GM23338 (cell line): ENCODE measurements around the gene OBSCN. TPM values are rescaled to one million over a fixed set of nuclear protein-coding genes. Genes with fewer than 3 reads are reported as not detected.

ENCODE experiments used
- ATAC-seq: fragments of 200-7000 bp; cut with Tn5 transposase; 3 replicates; pipeline ENCODE4 v1.9.1; 2020
- DNase-seq: peaks from one replicate; pipeline ENCODE4 v3.0.0-alpha.2; 2015; ENCODE audit warnings: low spot score
- H2AFZ ChIP-seq: fragments of 200-600 bp; sonication (generic); 2 replicates; pipeline ENCODE4 v1.8.0; 2016; ENCODE audit warnings: antibody characterized with exemption, mild to moderate bottlenecking, moderate library complexity
- H3F3A ChIP-seq: fragments of 200-600 bp; sonication (generic); replicated peaks from 2 replicates; pipeline ENCODE4 v1.8.0; 2017; ENCODE audit warnings: antibody characterized with exemption, mixed run types, low read depth
- H3K27ac ChIP-seq: fragments of 200-600 bp; sonication (generic); 2 replicates; pipeline ENCODE4 v1.6.1; 2016; ENCODE audit warnings: low read depth
- H3K27me3 ChIP-seq: fragments of 200-600 bp; sonication (generic); 2 replicates; pipeline ENCODE4 v1.8.0; 2016; ENCODE audit warnings: mild to moderate bottlenecking, mixed run types, moderate library complexity; ENCODE audit not compliant: insufficient read depth
- H3K36me3 ChIP-seq: fragments of 200-600 bp; sonication (generic); 2 replicates; pipeline ENCODE4 v1.8.0; 2016; ENCODE audit warnings: mild to moderate bottlenecking; ENCODE audit not compliant: insufficient read depth
- H3K4me1 ChIP-seq: fragments of 200-600 bp; sonication (generic); 2 replicates; pipeline ENCODE4 v1.8.0; 2016; ENCODE audit warnings: mild to moderate bottlenecking, moderate library complexity; ENCODE audit not compliant: insufficient read depth
- H3K4me2 ChIP-seq: fragments of 200-600 bp; sonication (generic); 2 replicates; pipeline ENCODE4 v1.7.1; 2017; ENCODE audit warnings: mixed run types
- H3K4me3 ChIP-seq: fragments of 200-600 bp; sonication (generic); 2 replicates; pipeline ENCODE4 v1.6.1; 2016; ENCODE audit warnings: mixed run types
- H3K79me2 ChIP-seq: fragments of 200-600 bp; sonication (generic); replicated peaks from 2 replicates; pipeline ENCODE4 v1.8.0; 2017; ENCODE audit warnings: mild to moderate bottlenecking; ENCODE audit not compliant: insufficient read depth
- H3K9me2 ChIP-seq: fragments of 200-600 bp; sonication (generic); 2 replicates; pipeline ENCODE4 v1.8.0; 2017; ENCODE audit not compliant: insufficient read depth
- H4K20me1 ChIP-seq: fragments of 200-600 bp; sonication (generic); replicated peaks from 2 replicates; pipeline ENCODE4 v1.8.0; 2017; ENCODE audit warnings: mild to moderate bottlenecking; ENCODE audit not compliant: insufficient read depth
- H3K27ac Mint-ChIP-seq: 2 replicates; pipeline ENCODE4 v1.8.0; 2020; ENCODE audit warnings: inconsistent platforms, mild to moderate bottlenecking, moderate library complexity, mixed read lengths
- H3K27me3 Mint-ChIP-seq: 3 replicates; pipeline ENCODE4 v1.8.0; 2022; ENCODE audit warnings: low read depth, mild to moderate bottlenecking, moderate library complexity, mixed read lengths, inconsistent platforms; ENCODE audit not compliant: insufficient read depth, poor library complexity
- H3K36me3 Mint-ChIP-seq: 3 replicates; pipeline ENCODE4 v1.8.0; 2021; ENCODE audit warnings: low read depth, mild to moderate bottlenecking, inconsistent platforms, moderate library complexity, mixed read lengths
- H3K4me1 Mint-ChIP-seq: 3 replicates; pipeline ENCODE4 v1.8.0; 2020; ENCODE audit warnings: mild to moderate bottlenecking, inconsistent platforms, mixed read lengths
- H3K4me3 Mint-ChIP-seq: 3 replicates; pipeline ENCODE4 v1.8.0; 2021; ENCODE audit warnings: moderate library complexity, mild to moderate bottlenecking, inconsistent platforms, mixed read lengths
- H3K9me3 Mint-ChIP-seq: 3 replicates; pipeline ENCODE4 v1.8.0; 2020; ENCODE audit warnings: moderate library complexity, mild to moderate bottlenecking, inconsistent platforms, mixed read lengths
- CREB1 ChIP-seq: fragments of 250-450 bp; sonication (Bioruptor Pico); IDR thresholded peaks from 2 replicates; pipeline ENCODE4 v1.5.0; 2020; ENCODE audit warnings: low read depth, mild to moderate bottlenecking, moderate library complexity
- EZH2 ChIP-seq: fragments of 200-600 bp; sonication (generic); IDR thresholded peaks from one replicate; pipeline ENCODE4 v1.8.0; 2017; ENCODE audit warnings: antibody characterized with exemption, mild to moderate bottlenecking, low read depth; ENCODE audit not compliant: unreplicated experiment
- EZH2phosphoT487 ChIP-seq: fragments of 200-600 bp; sonication (generic); IDR thresholded peaks from one replicate; pipeline ENCODE4 v1.8.1; 2018; ENCODE audit warnings: antibody characterized with exemption; ENCODE audit not compliant: unreplicated experiment
- JUNB ChIP-seq: IDR thresholded peaks from one replicate; pipeline ENCODE4 v1.6.1; 2016; ENCODE audit warnings: antibody characterized with exemption; ENCODE audit not compliant: unreplicated experiment
- NANOG ChIP-seq: IDR thresholded peaks from 2 replicates; pipeline ENCODE4 v1.6.1; 2016; ENCODE audit warnings: antibody characterized with exemption, borderline replicate concordance
- POLR2AphosphoS5 ChIP-seq: IDR thresholded peaks from 2 replicates; pipeline ENCODE4 v1.6.1; 2016; ENCODE audit warnings: antibody characterized with exemption, low read depth
- STAT1 ChIP-seq: IDR thresholded peaks from one replicate; pipeline ENCODE4 v1.6.1; 2016; ENCODE audit warnings: antibody characterized with exemption; ENCODE audit not compliant: unreplicated experiment
- ZNF114 ChIP-seq: fragments of 250-450 bp; sonication (Bioruptor Pico); IDR thresholded peaks from 2 replicates; pipeline ENCODE4 v1.5.0; 2020; ENCODE audit warnings: mild to moderate bottlenecking, moderate library complexity
- ZNF331 ChIP-seq: fragments of 250-450 bp; sonication (Bioruptor Pico); IDR thresholded peaks from 2 replicates; pipeline ENCODE4 v1.5.0; 2020; ENCODE audit warnings: low read depth, mild to moderate bottlenecking, moderate library complexity
- polyA plus RNA-seq: library from polyadenylated mRNA; unstranded; fragments of >200 nt; fragmentation: Nextera tagmentation; extraction: Ambion mirVana; gene quantifications from 2 replicates; pipeline ENCODE4 v1.2.1, GENCODE V29; 2016
- total RNA-seq: library from RNA; depleted of rRNA; stranded (reverse); fragments of >200 nt; shearing (Covaris generic); gene quantifications from 2 replicates; pipeline ENCODE4 v1.2.3, GENCODE V29; 2014
- TF ChIP-seq, protein P1 (sequence below): fragments of 250-450 bp; sonication (Bioruptor Pico); IDR thresholded peaks from 2 replicates; pipeline ENCODE4 v1.5.0; 2020; ENCODE audit warnings: mild to moderate bottlenecking, moderate library complexity
- TF ChIP-seq, protein P2 (sequence below): IDR thresholded peaks from one replicate; pipeline ENCODE4 v1.6.1; 2018; ENCODE audit warnings: antibody characterized with exemption; ENCODE audit not compliant: unreplicated experiment
- TF ChIP-seq, protein P3 (sequence below), 2 experiments: fragments of 200-600 bp in 1 of 2; sonication (generic) in 1 of 2; conservative IDR thresholded peaks; 2 replicates each; pipeline versions ENCODE4 v1.5.1 to v1.6.1; 2016 to 2017; ENCODE audit warnings: antibody characterized with exemption in 2 of 2, low read depth in 2 of 2, mild to moderate bottlenecking in 2 of 2, moderate library complexity in 1 of 2
- TF ChIP-seq, protein P4 (sequence below): IDR thresholded peaks from 2 replicates; pipeline ENCODE4 v1.6.1; 2016; ENCODE audit warnings: antibody characterized with exemption

Gene OBSCN
- total and polyA plus RNA-seq, 2 experiments from 2014 or later = 8.4 to 38.5 TPM

- Mint-ChIP-seq H3K4me1 (no peaks in the 10 kb centered on the region), H3K4me3 (no peak overlapping the region), H3K27ac (no peak overlapping the region), H3K9me3 (peaks cover 5% of the 10 kb centered on the region), H3K36me3 (peaks cover 14% of the 10 kb centered on the region; the same call in 2 of the 3 replicates), H3K27me3 (peaks cover 7% of the 10 kb centered on the region)
- H2AFZ ChIP-seq = no peak overlapping the region
- H3K27ac ChIP-seq = no peak overlapping the region
- ATAC-seq (no peak), DNase-seq (no peak)
- 0 out of 2 replicates have a peak, but pooled peaks cover 3% of the 10 kb centered on the region for H3F3A ChIP-seq
- TF ChIP-seq ZNF331 (CRISPR knock-in tag) = no peak
- TF ChIP-seq ZNF114 (CRISPR knock-in tag) = no peak
- TF ChIP-seq, protein P1, sequence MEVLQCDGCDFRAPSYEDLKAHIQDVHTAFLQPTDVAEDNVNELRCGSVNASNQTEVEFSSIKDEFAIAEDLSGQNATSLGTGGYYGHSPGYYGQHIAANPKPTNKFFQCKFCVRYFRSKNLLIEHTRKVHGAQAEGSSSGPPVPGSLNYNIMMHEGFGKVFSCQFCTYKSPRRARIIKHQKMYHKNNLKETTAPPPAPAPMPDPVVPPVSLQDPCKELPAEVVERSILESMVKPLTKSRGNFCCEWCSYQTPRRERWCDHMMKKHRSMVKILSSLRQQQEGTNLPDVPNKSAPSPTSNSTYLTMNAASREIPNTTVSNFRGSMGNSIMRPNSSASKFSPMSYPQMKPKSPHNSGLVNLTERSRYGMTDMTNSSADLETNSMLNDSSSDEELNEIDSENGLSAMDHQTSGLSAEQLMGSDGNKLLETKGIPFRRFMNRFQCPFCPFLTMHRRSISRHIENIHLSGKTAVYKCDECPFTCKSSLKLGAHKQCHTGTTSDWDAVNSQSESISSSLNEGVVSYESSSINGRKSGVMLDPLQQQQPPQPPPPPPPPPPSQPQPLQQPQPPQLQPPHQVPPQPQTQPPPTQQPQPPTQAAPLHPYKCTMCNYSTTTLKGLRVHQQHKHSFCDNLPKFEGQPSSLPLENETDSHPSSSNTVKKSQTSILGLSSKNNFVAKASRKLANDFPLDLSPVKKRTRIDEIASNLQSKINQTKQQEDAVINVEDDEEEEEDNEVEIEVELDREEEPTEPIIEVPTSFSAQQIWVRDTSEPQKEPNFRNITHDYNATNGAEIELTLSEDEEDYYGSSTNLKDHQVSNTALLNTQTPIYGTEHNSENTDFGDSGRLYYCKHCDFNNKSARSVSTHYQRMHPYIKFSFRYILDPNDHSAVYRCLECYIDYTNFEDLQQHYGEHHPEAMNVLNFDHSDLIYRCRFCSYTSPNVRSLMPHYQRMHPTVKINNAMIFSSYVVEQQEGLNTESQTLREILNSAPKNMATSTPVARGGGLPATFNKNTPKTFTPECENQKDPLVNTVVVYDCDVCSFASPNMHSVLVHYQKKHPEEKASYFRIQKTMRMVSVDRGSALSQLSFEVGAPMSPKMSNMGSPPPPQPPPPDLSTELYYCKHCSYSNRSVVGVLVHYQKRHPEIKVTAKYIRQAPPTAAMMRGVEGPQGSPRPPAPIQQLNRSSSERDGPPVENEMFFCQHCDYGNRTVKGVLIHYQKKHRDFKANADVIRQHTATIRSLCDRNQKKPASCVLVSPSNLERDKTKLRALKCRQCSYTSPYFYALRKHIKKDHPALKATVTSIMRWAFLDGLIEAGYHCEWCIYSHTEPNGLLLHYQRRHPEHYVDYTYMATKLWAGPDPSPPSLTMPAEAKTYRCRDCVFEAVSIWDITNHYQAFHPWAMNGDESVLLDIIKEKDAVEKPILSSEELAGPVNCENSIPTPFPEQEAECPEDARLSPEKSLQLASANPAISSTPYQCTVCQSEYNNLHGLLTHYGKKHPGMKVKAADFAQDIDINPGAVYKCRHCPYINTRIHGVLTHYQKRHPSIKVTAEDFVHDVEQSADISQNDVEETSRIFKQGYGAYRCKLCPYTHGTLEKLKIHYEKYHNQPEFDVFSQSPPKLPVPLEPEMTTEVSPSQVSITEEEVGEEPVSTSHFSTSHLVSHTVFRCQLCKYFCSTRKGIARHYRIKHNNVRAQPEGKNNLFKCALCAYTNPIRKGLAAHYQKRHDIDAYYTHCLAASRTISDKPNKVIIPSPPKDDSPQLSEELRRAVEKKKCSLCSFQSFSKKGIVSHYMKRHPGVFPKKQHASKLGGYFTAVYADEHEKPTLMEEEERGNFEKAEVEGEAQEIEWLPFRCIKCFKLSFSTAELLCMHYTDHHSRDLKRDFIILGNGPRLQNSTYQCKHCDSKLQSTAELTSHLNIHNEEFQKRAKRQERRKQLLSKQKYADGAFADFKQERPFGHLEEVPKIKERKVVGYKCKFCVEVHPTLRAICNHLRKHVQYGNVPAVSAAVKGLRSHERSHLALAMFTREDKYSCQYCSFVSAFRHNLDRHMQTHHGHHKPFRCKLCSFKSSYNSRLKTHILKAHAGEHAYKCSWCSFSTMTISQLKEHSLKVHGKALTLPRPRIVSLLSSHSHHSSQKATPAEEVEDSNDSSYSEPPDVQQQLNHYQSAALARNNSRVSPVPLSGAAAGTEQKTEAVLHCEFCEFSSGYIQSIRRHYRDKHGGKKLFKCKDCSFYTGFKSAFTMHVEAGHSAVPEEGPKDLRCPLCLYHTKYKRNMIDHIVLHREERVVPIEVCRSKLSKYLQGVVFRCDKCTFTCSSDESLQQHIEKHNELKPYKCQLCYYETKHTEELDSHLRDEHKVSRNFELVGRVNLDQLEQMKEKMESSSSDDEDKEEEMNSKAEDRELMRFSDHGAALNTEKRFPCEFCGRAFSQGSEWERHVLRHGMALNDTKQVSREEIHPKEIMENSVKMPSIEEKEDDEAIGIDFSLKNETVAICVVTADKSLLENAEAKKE (CRISPR knock-in tag) = no peak
- no peak for TF ChIP-seq STAT1
- TF ChIP-seq NANOG = no peak
- TF ChIP-seq, protein P2, sequence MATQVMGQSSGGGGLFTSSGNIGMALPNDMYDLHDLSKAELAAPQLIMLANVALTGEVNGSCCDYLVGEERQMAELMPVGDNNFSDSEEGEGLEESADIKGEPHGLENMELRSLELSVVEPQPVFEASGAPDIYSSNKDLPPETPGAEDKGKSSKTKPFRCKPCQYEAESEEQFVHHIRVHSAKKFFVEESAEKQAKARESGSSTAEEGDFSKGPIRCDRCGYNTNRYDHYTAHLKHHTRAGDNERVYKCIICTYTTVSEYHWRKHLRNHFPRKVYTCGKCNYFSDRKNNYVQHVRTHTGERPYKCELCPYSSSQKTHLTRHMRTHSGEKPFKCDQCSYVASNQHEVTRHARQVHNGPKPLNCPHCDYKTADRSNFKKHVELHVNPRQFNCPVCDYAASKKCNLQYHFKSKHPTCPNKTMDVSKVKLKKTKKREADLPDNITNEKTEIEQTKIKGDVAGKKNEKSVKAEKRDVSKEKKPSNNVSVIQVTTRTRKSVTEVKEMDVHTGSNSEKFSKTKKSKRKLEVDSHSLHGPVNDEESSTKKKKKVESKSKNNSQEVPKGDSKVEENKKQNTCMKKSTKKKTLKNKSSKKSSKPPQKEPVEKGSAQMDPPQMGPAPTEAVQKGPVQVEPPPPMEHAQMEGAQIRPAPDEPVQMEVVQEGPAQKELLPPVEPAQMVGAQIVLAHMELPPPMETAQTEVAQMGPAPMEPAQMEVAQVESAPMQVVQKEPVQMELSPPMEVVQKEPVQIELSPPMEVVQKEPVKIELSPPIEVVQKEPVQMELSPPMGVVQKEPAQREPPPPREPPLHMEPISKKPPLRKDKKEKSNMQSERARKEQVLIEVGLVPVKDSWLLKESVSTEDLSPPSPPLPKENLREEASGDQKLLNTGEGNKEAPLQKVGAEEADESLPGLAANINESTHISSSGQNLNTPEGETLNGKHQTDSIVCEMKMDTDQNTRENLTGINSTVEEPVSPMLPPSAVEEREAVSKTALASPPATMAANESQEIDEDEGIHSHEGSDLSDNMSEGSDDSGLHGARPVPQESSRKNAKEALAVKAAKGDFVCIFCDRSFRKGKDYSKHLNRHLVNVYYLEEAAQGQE = no peak
- TF ChIP-seq, protein P3, sequence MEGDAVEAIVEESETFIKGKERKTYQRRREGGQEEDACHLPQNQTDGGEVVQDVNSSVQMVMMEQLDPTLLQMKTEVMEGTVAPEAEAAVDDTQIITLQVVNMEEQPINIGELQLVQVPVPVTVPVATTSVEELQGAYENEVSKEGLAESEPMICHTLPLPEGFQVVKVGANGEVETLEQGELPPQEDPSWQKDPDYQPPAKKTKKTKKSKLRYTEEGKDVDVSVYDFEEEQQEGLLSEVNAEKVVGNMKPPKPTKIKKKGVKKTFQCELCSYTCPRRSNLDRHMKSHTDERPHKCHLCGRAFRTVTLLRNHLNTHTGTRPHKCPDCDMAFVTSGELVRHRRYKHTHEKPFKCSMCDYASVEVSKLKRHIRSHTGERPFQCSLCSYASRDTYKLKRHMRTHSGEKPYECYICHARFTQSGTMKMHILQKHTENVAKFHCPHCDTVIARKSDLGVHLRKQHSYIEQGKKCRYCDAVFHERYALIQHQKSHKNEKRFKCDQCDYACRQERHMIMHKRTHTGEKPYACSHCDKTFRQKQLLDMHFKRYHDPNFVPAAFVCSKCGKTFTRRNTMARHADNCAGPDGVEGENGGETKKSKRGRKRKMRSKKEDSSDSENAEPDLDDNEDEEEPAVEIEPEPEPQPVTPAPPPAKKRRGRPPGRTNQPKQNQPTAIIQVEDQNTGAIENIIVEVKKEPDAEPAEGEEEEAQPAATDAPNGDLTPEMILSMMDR (conservative IDR thresholded peaks at IDR 0.05; ENCODE audit: low read depth in 2 of 2) = no peak
- no peak for TF ChIP-seq CREB1 (CRISPR knock-in tag)
- TF ChIP-seq POLR2AphosphoS5 = no peak
- no peak for TF ChIP-seq JUNB
- no peak for TF ChIP-seq EZH2phosphoT487
- TF ChIP-seq, protein P4, sequence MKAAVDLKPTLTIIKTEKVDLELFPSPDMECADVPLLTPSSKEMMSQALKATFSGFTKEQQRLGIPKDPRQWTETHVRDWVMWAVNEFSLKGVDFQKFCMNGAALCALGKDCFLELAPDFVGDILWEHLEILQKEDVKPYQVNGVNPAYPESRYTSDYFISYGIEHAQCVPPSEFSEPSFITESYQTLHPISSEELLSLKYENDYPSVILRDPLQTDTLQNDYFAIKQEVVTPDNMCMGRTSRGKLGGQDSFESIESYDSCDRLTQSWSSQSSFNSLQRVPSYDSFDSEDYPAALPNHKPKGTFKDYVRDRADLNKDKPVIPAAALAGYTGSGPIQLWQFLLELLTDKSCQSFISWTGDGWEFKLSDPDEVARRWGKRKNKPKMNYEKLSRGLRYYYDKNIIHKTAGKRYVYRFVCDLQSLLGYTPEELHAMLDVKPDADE = no peak
- TF ChIP-seq EZH2 = no peak
- no peaks in the 10 kb centered on the region for H3K36me3 ChIP-seq
- H3K4me3 ChIP-seq = no peak overlapping the region
- no peaks in the 10 kb centered on the region for H4K20me1 ChIP-seq
- H3K9me2 ChIP-seq = no peaks in the 10 kb centered on the region
- no peak overlapping the region for H3K4me2 ChIP-seq
- H3K27me3 ChIP-seq = no peaks in the 10 kb centered on the region
- H3K79me2 ChIP-seq = no peaks in the 10 kb centered on the region
- H3K4me1 ChIP-seq = no peaks in the 10 kb centered on the region
Observed at GRCh38 chr1:228344631-228345072, 136.8 kb downstream of the OBSCN start.
